Hepatic stellate cell (primary cell): ENCODE data around the gene CASP14.
"Not testable (repeated sequence)": the region's sequence is repeated elsewhere in the genome, so short reads cannot be mapped to it uniquely, and the experiment has no call there.

ENCODE experiments used
- DNase-seq: peaks from one replicate; pipeline ENCODE4 v3.0.0; 2011; ENCODE audit warnings: low spot score

Gene CASP14, protein sequence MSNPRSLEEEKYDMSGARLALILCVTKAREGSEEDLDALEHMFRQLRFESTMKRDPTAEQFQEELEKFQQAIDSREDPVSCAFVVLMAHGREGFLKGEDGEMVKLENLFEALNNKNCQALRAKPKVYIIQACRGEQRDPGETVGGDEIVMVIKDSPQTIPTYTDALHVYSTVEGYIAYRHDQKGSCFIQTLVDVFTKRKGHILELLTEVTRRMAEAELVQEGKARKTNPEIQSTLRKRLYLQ

DNA sequence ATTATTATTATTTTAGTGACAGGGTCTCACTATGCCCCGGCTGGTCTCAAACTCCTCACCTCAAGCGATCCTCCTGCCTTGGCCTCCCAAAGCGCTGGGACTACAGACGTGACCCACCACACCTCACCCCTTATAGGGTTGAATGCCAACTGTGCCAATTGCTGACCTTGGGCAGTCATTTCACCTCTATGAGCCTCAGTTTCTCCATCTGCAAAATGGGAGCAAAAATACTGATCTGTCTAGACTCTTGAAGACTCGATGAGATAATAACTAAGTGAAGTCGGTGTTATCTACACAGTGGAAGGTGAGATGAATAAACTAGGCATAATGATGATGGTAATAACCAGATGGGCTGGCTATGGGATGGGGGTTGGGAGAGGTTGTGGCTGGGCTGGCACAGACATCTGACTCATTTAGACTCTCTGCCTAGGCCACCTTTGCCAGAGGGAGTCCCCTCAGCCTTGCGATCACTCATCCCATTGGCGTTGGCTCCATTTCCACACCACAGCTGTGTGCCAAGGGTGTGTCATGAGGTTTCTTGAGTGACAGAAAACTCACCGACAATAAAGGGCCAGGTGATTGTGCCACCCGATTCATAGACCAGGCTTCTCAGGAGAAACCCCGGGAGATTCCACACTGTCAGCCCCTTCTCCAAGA lies at the start of gene CASP14:
CASP14 (plus strand) TSS at position 596 of the 657 bp plus-strand sequence. CDS start 2,772 bp downstream, outside the sequence.
- no peak for DNase-seq

DNA sequence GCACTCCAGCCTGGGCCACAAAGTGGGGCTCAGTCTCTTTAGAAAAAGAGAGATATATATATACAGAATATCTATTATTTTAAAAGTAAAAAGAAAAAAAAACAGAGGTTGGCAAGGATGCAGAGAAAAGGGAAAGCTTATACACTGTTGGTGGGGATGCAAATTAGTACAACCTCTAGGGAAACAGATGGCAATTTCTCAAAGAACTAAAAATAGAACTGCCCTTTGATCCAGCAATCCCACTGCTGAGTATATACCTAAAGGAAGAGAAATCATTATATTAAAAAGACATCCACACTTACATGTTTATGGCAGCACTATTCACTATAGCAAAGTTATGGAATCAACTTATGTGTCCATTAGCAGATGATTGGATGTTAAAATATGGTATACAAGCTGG lies 41.0 kb upstream of the CASP14 start:
- no peak for DNase-seq

DNA sequence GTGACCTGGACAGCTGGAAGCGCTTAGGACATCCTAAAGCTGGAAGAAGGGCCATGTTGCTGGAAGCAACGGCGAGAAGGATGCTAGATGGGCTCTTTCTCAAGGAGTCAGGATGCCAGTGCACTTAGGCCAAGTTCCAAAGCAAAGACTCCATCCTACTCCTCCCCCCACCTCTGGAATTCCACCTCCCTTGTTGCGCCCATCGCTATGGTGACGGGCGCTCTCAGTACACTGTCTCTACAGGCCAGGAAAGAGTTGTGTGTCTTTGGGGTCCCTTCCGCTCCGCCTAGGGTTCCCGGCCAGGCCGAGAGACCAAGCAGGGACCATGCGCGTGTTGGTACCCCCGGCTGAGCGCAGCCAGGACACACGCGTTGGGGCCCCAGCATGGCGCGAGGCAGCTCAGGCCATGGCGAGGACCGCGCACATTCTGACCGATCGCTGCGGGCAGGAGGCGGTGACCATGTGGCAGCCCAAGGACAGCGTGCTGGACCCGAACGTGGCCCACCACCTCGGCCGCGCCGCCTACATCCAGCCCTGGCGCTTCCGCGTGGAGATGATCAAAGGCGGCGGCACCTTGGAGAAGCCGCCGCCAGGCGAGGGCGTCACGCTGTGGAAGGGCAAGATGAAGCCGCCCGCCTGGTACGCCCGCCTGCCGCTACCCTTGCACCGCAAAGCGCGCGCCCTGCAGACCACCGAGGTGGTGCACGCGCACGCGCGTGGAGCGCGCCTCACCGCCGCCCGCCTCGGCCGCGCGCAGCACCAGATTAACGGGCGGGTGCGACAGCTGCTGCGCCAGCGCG lies 38.6 kb upstream of the CASP14 start:
- DNase-seq, result no peak

DNA sequence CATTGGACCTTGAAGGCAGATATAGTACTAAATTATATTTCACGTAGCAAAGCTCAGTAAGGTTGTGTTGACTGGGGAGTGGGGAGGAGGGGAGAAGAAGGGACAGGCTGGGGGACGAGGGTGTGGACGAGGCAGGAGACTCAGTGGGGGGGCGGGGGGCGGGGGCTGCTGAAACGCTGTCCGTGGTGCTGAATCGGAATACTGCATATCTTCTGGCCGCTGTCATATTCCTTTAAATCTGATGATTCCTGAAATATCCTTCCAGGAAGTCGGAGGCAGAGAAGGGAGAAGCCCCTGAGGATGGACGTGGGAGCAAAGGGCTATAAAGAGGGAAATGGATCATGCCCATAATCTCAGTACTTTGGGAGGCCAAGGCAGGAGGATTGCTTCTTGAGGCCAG lies 34.7 kb upstream of the CASP14 start:
- no peak for DNase-seq

DNA sequence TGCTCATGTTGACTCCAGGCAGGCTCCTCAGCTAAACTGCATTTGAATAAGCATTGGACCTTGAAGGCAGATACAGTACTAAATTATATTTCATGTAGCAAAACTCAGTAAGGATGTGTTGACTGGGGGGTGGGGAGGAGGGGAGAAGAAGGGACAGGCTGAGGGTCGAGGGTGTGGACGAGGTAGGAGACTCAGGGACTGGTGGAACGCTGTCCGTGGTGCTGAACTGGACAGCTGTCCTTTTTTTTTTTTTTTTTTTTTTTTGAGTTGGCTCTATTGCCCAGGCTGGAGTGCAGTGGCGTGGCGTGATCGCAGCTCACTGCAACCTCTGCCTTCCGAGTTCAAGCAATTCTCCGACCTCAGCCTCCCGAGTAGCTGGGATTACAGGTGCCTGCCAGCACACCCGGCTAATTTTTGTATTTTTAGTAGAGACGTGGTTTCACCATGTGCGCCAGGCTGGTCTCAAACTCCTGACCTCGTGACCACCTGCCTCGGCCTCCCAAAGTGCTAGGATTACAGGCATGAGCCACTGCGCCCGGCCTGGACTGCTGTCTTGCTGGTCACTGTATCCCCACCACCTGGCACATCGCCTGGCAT lies 33.2 kb upstream of the CASP14 start:
- DNase-seq, result no peak

DNA sequence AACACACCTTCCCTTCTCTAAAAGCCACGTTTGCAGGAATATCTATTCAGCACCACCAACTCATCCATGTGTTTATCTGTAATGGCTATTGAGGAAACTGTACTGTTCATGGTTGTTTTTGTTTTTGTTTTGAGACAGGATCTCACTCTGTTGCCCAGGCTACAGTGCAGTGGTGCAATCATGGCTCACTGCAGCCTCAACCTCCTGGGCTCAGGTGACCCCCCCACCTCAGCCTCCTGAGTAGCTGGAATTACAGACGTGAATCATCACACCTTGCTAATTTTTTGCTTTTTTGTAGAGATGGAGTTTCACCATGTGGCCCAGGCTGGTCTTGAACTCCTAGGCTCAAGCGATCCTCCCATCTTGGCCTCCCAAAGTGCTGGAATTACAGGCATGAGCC lies 30.4 kb upstream of the CASP14 start:
- DNase-seq, result not testable (repeated sequence)

DNA sequence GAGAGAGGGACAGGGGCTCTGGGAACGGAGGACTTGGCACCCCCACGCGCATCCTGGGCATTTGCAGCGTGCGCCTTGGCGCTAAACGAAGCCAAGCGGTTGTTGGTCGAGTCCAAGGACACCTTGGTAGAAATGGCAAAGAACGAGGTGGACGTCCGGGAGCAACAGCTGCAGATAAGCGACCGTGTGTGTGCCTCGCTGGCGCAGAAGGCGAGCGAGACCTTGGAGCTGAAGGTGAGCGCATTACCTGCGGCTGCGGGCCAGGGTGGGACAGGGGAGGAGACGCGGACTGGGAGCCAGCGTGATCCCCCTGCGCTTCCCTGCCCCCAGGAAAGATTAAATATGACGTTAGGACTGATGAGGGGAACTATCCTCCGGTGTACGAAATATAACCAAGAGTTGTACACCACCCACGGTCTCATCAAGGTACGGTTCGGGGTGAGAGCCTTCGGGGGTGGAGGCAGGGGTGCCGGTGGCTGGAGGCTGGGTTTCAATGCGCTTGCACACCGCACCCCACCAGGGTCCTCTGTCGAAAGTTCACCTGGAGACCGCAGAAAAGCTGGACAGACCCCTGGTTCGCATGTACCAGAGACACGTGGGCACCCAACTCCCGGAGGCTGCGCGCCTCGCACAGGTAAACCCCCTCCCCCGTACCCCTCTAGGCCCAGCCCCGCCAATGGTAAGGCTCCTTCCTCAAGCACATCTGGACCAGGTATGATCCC lies 27.8 kb upstream of the CASP14 start:
- no peak for DNase-seq

DNA sequence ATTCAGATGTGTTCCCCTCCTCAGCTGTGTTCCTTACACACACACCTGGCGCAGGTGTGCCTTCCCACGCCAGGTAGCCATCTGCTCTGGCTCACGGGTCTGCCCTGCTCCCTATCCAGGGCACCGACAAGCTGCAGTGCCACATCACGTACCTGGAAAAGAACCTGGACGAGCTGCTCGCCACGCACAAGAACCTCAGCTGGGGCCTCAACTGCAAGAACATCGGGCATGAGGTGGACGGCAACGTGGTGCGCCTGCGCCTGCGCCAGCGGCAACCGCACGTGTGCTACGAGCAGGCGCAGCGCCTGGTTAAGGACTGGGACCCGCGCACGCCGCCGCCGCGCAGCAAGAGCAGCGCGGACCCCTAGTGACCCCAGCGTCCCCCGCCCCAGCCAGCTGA lies 26.5 kb upstream of the CASP14 start:
- DNase-seq, result no peak

DNA sequence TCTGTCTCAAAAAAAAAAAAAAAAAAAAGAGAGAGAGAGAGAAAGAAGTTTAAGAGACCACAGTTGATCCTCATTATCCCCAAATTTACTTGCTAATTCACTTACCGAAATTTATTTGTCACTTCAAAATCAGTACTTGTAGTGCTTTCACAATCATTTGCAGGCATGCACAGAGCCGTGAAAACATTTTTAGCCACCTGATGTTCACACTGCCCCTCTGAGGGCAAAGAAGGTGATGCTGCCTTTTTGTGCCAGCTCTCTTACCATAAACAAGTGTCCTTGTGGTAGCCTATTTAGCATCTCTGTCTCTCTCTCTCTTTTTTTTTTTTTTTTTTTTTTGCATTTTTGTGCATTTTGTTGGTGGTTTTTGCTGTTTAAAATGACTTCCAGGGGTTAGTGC lies 24.1 kb upstream of the CASP14 start:
- no peak for DNase-seq

DNA sequence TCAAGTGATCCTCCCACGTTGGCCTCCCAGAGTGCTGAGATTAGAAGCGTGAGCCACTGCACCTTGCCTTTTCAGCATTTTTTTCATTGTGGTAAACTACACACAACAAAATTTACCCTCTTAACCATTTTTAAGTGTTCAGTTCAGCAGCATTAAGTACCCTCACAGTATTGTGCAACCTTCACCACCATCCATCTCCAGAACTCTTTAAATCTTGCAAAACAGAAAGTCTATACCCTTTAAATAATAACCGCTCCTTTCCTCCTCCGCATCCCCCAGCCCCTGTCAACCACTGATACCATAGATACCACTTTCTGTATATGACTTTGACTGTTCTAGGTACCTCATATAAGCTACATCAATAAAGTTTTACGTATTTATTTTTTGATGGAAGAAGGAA lies 20.8 kb upstream of the CASP14 start:
- DNase-seq, result no peak

DNA sequence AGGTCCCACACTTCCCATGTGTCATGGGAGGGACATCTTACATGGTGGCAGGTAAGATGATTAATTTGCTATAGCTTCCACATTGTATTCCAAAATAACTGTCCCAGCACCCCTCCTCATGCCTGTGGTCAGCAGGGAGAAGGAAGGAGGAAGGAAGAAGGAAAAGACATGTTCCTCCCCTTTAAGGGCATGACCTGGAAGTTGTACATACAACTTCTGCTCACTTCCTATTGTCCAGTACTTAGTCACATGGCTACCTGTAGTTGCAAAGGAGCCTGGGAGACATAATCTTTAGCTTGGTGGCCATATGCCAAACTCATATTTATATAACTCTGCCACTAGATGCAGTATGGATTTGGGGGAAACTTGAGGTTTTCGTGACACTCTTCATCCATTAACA lies 17.6 kb upstream of the CASP14 start:
- DNase-seq, result no peak

DNA sequence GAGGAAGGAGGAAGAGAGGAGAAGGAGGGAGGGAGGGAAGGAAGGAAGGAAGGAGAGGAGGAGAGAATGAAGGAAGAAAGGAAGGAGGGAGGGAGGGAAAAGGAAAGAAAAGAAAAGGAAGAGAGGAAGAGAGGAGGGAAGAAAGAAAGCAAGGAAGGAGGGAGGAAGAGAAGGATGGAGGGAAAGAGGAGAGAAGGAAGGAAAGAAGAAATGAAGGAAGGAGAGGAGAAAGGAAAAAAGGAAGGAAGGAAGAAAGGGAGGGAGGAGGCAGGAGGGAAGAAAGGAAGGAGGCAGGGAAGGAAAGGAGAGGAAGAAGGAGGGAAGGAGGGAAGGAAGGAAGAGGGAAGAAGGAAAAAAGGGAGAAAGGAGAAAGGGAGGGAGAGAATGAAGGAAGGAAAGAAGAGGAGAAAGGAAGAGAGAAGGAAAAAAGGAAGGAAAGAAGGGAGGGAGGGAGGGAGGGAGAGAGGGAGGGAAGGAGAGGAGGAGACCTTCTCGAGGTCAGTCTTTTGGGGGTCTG lies 13.4 kb upstream of the CASP14 start:
- no peak for DNase-seq

DNA sequence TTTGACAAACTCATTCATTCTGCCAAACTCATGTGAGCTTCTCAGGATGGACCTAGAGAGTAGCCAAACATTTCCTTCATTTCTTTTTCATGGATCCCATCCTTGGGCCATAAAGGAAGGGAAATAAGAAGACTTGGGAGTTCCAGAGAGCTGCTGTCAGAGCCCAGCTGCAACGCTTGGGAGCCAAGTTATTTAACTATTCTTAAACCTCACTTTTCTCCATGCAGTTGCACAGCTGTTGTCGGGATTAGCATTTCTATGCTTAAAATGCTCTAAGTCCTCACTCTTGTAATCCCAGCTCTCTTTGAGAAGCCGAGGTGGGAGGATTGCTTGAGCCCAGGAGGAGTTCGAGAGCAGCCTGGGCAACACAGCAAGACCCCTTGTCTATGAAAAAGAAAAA lies 11.7 kb upstream of the CASP14 start:
- no peak for DNase-seq

DNA sequence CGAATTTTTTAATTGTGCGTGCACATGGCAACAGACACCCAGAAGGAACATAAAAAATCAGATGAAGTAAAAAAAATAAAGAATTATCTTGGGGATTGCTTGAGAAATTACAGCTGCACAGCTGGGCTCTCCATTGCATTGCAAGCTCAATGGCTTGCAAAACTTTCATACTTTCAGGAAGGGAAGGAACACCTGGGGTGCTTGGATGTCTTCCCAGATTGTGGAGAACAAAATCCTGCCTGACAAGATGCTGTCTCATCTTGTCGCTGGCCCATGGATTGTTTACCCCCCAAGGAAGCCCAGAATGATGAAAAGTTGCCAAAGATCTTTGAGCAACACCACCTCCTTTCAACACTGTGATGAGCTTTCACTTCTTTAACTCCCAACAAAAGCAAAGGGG lies 11.0 kb upstream of the CASP14 start:
- no peak for DNase-seq

DNA sequence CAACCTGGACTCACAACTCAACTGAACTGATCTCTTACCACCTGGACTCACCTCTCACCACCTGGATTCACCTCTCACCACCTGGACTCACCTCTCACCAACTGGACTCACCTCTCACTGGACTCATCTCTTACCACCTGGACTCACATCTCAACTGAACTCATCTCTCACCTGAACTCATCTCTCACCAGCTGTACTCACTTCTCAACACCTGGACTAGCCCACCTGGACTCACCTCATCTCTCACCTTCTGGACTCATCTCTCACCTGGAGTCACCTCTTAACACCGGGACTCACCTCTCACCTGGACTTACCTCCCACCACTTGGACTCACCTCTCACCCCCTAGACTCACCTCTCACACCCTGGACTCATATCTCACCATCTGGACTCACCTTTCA lies 7.3 kb upstream of the CASP14 start:
- no peak for DNase-seq

DNA sequence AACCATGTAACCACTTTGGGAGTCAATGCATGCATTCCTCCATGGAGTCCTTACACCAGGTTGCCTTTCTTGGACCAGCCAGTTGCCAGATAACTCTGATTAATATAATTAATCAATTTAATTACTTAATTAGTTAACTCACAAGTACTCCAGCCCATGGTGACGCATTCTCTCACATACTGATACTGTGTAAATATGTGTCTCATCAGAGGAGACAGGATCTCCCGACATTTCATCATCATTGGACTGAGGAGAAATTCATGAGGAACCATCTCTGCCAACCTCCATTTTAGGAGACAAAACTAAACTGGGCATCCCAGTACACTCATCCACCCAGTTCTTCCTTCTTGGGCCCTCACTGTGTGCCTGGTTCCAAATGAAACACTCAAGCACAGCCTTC lies 6.5 kb upstream of the CASP14 start:
- no peak for DNase-seq

DNA sequence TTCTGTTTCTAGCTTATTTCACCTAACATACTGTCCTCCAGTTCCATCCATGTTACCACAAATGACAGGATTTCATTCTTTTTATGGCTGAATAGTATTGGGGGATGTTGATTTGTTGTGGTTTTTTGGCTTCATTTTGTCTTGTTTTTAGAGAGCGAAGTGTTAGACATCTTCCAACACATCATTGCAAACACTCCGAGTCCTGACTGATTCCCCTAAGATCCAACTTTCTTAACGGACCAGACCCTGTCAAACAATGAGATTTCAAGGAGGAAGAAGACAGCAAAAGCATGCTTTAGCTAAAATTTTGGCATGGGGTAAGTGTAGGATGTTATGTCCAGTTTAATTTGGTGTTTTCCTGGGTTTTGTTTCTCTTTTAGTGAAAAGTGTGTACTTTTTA lies 3.8 kb upstream of the CASP14 start:
- DNase-seq, result no peak

DNA sequence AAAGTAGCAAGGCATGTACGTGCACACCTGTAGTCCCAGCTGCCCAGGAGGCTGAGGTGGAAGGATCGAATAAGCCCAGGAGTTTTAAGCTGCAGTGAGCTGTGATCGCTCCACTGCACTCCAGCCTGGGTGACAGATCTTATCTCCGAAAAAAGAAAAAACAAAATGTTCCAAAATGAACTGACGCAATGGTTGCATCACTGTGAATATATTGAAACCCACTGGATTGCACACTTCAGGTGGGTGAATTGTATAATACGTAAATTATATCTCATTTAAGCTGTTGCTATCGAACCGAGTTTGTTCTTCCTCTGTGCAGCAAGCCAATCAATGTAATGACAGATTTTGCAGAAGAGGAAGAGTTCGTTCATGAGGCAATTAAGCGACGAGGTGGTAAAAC lies 1.6 kb upstream of the CASP14 start:
- no peak for DNase-seq

DNA sequence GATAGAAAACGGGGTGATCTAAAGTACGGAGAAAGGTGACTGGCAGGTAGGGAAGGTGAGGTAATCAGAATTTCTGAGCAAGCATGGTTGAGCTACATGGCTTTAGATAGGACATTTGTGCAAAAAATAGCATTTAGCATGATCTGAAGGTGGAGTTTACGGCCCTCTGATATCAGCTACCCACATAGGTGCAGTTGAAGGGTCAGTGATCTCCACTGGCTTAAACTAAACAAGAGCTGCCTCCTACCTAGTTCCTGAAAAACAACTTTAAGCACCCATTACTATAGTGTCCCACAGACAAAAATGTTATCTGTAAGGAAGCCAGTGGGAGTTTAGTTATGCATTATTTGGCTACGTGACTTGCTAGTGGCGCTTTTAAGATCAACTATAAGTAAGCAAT lies 1.2 kb upstream of the CASP14 start:
- DNase-seq, result no peak

DNA sequence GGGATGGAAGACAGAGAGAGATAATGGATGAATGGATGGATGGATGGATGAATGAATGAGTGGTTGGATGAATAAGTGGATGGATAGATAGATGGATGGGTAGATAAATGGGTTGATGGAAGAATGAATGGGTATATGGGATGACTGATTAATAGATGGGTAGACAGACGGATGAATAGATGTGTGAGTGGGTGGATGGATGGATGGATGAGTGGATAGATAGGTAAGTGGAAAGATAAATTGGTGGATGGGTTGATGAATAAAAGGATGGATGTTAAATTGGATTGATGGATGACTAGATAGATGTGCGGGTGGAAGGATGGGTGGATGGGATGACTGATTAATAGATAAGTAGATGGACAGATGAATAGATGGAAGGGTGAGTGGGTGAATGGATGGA lies 1.4 kb downstream of the CASP14 start:
- DNase-seq, result no peak

DNA sequence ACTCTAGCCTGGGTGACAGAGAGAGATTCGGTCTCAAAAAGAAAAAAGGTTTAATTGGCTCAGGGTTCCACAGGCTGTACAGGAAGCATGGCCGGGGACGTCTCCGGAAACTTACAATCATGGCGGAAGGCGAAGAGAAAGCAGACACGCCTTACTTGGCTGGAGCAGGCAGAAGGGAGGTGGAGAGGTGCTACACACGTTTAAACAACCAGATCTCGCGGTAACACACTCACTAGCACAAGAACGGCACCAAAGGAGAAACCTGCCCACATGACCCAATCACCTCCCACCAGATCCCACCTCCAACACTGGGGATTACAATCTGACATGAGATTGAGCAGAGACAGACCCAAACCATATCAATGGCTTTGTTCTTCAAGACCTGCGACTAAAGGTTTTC lies 12.8 kb downstream of the CASP14 start:
- no peak for DNase-seq

DNA sequence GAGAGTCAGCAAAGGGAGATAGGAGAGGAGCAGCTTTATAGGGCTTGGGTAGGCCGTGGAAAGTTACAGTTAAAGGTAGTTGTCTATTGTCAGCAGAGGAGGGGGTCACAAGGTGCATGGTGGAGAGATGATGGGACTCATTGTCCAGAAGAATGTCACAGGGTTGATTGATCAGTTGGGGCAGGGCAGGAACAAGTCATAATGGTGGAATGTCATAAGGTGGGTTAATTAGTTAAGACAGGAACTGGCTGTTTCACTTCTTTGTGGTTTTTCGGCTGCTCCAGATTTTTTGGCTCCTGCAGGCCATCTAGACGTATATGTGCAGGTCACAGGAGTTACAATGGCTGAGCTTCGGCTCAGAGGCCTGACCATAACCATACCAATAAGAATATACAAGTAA lies 21.1 kb downstream of the CASP14 start:
- not testable (repeated sequence) for DNase-seq
